ENCODE data around the gene SLC39A13.

DNA sequence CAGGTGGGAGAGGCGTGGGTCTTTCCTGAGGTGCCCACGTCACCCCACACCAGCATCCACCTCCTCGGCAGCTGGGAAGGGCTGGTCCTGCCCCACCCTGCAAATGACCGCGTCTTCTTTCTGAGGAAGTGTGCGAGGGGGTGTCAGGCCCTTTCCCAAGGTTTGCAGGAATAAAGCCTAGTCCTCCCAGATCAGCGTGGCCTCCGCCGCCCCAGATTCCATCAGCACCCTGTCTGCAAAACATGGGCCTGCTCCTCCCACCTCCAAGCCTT, 14.4 kb upstream of the SLC39A13 start:
- TF ChIP-seq, protein P1, sequence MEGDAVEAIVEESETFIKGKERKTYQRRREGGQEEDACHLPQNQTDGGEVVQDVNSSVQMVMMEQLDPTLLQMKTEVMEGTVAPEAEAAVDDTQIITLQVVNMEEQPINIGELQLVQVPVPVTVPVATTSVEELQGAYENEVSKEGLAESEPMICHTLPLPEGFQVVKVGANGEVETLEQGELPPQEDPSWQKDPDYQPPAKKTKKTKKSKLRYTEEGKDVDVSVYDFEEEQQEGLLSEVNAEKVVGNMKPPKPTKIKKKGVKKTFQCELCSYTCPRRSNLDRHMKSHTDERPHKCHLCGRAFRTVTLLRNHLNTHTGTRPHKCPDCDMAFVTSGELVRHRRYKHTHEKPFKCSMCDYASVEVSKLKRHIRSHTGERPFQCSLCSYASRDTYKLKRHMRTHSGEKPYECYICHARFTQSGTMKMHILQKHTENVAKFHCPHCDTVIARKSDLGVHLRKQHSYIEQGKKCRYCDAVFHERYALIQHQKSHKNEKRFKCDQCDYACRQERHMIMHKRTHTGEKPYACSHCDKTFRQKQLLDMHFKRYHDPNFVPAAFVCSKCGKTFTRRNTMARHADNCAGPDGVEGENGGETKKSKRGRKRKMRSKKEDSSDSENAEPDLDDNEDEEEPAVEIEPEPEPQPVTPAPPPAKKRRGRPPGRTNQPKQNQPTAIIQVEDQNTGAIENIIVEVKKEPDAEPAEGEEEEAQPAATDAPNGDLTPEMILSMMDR (IDR thresholded peaks at IDR 0.05) = no peak
- no peak for TF ChIP-seq POLR2A (IDR thresholded peaks at IDR 0.05)

Measured in thyroid gland (tissue), 4 donors.